Stomach smooth muscle (tissue), 2 donors: Measurements from ENCODE around the gene AURKA.

Experiments used
- H3K27ac ChIP-seq: one replicate; pipeline ENCODE4 v1.7.0; 2013; ENCODE audit warnings: mild to moderate bottlenecking, low read length, inconsistent platforms
- H3K27me3 ChIP-seq, 2 donors: one replicate each; pipeline ENCODE4 v1.7.0; 2013; ENCODE audit warnings: low read length in 2 of 2; ENCODE audit not compliant: insufficient read depth in 2 of 2, control insufficient read depth in 1 of 2
- H3K36me3 ChIP-seq, 2 donors: one replicate each; pipeline ENCODE4 v1.7.0; 2013; ENCODE audit warnings: low read length in 2 of 2; ENCODE audit not compliant: control insufficient read depth in 2 of 2, insufficient read depth in 2 of 2
- H3K4me1 ChIP-seq: one replicate; pipeline ENCODE4 v1.7.0; 2013; ENCODE audit warnings: low read length; ENCODE audit not compliant: control insufficient read depth, insufficient read depth
- H3K4me3 ChIP-seq, 2 donors: one replicate each; pipeline ENCODE4 v1.7.0; 2013; ENCODE audit warnings: low read length in 2 of 2
- H3K9ac ChIP-seq, 2 donors: one replicate each; pipeline ENCODE4 v1.7.0; 2013; ENCODE audit warnings: low read length in 2 of 2, mild to moderate bottlenecking in 1 of 2
- H3K9me3 ChIP-seq, 2 donors: one replicate each; pipeline ENCODE4 v1.7.0; 2013; ENCODE audit warnings: low read length in 2 of 2; ENCODE audit not compliant: control insufficient read depth in 2 of 2
- donor health status: healthy.
- donor health status: Pancreatic carcinoma.

AURKA gene

DNA sequence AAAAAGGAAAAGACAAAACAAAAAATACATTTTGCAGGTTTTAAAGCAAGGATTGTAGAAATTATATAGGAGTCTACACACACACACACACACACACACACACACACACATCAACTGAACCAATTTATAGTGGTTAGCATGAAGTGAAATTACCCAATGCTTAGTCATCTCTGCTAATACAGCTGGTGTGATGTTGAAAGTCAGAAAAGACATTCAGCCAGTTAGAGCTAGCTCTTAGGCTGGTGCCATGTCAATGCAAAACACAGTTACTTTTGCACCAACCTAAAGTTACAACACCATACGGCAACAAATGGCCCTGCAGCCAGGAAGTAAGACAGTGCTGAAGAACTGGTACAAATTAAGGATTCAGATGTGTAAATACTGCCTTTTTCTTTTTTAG is 18.1 kb downstream of the AURKA start:
- H3K27ac ChIP-seq: no peak overlapping the region
- H3K9ac ChIP-seq: no peak overlapping the region
- H3K4me3 ChIP-seq: no peak overlapping the region
- peaks cover 0 to 3% of the 10 kb centered on the region in 2 donors for H3K36me3 ChIP-seq
- H3K4me1 ChIP-seq: no peaks in the 10 kb centered on the region
- no peaks in the 10 kb centered on the region for H3K27me3 ChIP-seq
- H3K9me3 ChIP-seq: no peaks in the 10 kb centered on the region

DNA sequence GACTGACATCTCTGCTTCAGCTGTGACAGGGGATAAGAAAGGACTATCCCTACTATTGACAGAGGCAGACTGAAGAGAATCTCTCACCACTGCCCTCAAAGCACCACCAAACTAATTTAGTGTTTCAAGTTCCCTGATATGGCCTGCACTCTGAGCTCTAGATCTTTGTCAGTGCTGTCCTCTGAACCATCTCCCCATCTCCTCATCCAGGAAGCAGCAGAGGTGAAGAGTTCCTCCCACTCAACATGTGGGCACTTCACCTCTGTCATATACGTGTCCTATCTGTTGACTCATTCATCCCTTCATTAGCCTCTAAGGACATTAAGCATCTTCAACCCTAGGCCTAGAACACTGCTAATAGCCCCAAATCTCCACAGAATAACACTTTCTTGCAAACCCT is 19.2 kb downstream of the AURKA start:
- Histone ChIP-seq H3K4me1 (no peaks in the 10 kb centered on the region), H3K4me3 (no peak overlapping the region), H3K36me3 (peaks cover 2 to 6% of the 10 kb centered on the region in 2 donors), H3K27me3 (no peaks in the 10 kb centered on the region), H3K27ac (no peak overlapping the region), H3K9me3 (no peaks in the 10 kb centered on the region), H3K9ac (no peak overlapping the region)

DNA sequence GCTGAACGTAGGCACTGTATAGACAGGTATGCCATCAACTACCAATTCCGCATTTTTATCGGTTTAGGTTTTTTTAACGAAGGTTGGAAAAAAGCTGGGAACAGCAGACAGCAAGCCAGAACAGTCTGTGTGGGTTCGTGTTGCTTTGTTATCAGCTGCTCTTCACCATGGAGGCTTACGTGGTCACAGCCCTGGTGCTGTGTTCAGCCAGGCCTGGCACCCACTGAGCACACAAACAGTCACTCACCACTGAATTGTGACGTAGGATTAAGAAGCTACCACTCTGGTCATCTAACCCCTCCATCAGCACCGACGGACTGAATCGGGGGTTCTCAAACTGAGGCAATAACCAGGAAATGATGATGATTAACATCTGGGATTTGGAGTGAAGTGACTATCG is 20.0 kb downstream of the AURKA start:
- Histone ChIP-seq H3K9me3 (no peaks in the 10 kb centered on the region), H3K9ac (no peak overlapping the region), H3K4me1 (no peaks in the 10 kb centered on the region), H3K4me3 (no peak overlapping the region), H3K27me3 (no peaks in the 10 kb centered on the region), H3K27ac (no peak overlapping the region), H3K36me3 (peaks cover 6 to 9% of the 10 kb centered on the region in 2 donors)

DNA sequence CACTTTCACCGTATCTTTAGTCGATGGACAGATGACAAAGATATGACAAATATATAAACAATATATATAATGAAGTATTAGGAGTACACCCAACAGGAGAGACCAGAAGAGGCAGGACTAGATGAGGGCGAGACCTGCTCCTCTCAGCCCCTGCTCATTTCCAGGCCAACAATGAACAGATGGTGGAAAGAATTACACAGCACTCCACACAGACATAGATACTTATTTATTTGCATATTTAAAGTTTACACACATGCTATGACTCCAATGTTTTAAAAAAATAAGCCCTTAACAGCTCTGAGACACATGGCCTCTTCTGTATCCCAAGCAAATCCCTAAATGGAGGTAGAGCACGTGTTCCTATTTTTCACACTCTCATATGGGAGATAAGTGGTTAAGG is 22.8 kb downstream of the AURKA start:
- Histone ChIP-seq H3K9ac (no peak overlapping the region), H3K27ac (no peak overlapping the region), H3K4me3 (no peak overlapping the region)

DNA sequence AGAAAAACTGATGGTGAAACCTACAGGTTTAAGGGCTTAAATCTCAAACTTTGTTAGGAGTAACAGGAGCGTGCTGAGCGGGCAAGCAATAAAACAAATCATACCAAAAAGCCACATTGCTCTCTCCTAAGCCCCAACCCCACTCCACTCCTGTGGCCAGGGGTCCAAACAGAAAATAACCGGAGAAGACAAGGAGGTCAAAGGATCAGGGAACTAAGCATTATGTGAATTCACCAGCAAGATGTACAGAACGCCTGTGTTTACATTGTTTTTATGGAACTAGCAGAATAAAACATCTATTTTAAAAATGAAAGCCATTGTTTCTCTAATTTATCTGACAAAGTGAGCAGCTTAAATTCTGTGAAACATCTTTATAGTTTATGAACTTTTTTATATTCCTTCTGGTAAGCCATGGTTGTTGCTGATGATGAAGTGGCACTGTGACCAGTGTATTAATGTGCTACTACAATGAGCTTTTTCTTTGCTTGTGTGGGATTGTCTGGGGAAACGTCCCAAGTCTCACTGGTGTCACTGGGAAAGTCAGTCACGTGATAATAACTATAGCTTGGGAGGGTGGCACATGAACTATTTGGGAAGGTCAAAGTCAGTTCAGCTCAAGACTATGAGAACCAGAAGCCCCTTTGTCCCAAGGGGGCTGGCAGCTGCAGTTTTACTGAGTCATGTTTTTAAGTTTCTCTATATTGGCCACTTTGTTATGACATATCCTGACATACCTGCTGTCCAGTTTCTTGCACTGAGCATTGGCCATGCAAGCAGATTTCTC is 23.5 kb downstream of the AURKA start:
- H3K4me1 ChIP-seq: no peaks in the 10 kb centered on the region
- no peak overlapping the region for H3K4me3 ChIP-seq
- no peak overlapping the region for H3K27ac ChIP-seq
- no peaks in the 10 kb centered on the region for H3K9me3 ChIP-seq
- H3K27me3 ChIP-seq: no peaks in the 10 kb centered on the region
- peaks cover 15 to 20% of the 10 kb centered on the region in 2 donors for H3K36me3 ChIP-seq
- H3K9ac ChIP-seq: no peak overlapping the region

More for the DNA sequence above, 22.8 kb downstream of the AURKA start:
- Histone ChIP-seq H3K27me3 (no peaks in the 10 kb centered on the region), H3K9me3 (no peaks in the 10 kb centered on the region), H3K4me1 (no peaks in the 10 kb centered on the region), H3K36me3 (peaks cover 11 to 19% of the 10 kb centered on the region in 2 donors)

DNA sequence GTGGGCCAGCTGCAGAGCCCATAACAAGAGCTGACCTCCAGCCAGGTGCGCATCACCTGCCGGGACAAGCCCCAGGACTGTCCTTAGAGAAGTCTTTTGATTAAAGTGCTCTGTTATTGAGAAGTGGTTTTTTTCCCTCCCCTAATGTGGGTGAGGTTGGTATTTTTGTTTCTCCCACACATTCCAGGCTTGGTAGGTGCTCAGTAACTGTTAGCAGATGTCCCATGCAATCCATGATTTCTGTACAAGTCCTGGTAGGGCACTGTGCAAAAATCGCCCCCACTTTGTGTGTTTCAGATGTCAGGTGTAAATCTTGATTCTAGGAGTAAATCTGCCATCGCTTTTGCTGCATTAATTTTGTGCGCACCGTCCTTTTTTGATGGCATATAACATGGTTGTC is 28.5 kb downstream of the AURKA start:
- no peak overlapping the region for H3K27ac ChIP-seq
- no peaks in the 10 kb centered on the region for H3K27me3 ChIP-seq
- H3K36me3 ChIP-seq: peaks cover 17 to 18% of the 10 kb centered on the region in 2 donors
- peaks cover 16% of the 10 kb centered on the region for H3K4me1 ChIP-seq
- no peaks in the 10 kb centered on the region for H3K9me3 ChIP-seq
- no peak overlapping the region for H3K4me3 ChIP-seq
- H3K9ac ChIP-seq: no peak overlapping the region

DNA sequence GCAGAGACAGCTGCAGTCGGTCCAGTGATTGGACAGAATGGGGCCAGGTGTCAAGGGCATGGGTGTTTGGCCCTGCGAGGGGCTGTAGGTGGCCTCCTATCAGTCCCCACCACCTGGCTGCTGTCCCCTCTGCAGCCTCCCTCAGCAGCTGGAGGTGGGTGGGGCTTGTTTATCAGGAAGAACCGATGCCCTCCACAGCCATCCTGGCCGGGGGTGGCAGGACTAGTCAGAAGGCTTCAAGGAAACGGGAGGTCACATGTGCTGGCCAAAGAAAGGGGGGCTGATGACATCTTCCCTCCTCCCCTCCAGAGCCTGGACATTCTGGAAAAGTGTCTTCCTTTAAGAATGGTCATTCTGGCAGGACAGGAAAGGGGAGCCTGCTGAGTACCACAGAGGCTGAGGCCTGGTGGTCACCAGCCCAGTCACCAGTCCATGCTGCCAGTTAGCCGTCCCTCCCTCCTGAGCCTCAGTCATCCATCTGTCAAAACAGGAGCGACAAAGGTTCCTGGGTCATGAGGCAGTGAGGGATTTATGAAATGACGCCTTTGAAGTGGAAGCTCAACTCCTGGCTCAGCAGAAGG is 29.1 kb downstream of the AURKA start:
- Histone ChIP-seq H3K27ac (no peak overlapping the region), H3K9me3 (no peaks in the 10 kb centered on the region), H3K4me1 (peaks cover 16% of the 10 kb centered on the region), H3K4me3 (no peak overlapping the region), H3K9ac (no peak overlapping the region), H3K27me3 (no peaks in the 10 kb centered on the region), H3K36me3 (peaks cover 15 to 17% of the 10 kb centered on the region in 2 donors)

DNA sequence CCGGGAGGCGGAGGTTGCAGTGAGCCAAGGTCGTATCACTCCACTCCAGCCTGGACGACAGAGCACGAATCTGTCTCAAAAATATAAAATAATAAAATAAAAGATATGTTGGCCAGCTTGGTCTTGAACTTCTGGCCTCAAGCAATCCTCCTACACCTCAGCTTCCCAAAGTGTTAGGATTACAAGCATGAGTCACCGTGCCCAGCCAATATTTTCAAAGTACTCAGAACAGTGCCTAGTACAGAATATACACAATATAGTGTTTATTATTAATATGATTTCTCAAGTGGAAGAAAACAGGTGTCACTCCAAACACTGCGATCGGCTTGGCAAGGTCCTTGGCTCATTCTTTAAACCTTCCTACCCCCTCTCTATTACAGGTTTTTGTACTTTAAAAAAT is 30.1 kb downstream of the AURKA start:
- peaks cover 18% of the 10 kb centered on the region for H3K4me1 ChIP-seq
- H3K9ac ChIP-seq: no peak overlapping the region
- H3K9me3 ChIP-seq: no peaks in the 10 kb centered on the region
- H3K4me3 ChIP-seq: no peak overlapping the region
- H3K36me3 ChIP-seq: peaks cover 12% of the 10 kb centered on the region in 2 donors
- no peak overlapping the region for H3K27ac ChIP-seq
- no peaks in the 10 kb centered on the region for H3K27me3 ChIP-seq

DNA sequence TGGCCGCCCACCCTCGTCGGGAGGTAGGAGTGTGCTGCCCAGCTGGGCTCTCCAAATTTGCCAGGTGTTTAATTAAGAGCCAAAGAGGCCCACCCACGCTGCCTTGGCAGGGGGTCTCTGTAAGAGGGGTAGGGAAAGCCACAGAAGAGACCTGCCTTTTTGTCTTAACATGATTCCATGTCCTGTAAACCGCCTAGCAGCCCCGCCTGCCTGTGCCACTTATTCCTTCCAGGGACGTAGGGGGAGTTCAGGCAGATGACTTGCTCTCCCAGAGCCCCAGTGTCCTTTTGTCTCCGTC is 31.2 kb downstream of the AURKA start:
- H3K27ac ChIP-seq: no peak overlapping the region
- no peak overlapping the region for H3K4me3 ChIP-seq
- no peaks in the 10 kb centered on the region for H3K9me3 ChIP-seq
- peaks cover 18% of the 10 kb centered on the region for H3K4me1 ChIP-seq
- H3K27me3 ChIP-seq: no peaks in the 10 kb centered on the region
- H3K9ac ChIP-seq: peak overlapping the region in 1 of 2 donors; percentile 20
- peaks cover 4 to 8% of the 10 kb centered on the region in 2 donors for H3K36me3 ChIP-seq

DNA sequence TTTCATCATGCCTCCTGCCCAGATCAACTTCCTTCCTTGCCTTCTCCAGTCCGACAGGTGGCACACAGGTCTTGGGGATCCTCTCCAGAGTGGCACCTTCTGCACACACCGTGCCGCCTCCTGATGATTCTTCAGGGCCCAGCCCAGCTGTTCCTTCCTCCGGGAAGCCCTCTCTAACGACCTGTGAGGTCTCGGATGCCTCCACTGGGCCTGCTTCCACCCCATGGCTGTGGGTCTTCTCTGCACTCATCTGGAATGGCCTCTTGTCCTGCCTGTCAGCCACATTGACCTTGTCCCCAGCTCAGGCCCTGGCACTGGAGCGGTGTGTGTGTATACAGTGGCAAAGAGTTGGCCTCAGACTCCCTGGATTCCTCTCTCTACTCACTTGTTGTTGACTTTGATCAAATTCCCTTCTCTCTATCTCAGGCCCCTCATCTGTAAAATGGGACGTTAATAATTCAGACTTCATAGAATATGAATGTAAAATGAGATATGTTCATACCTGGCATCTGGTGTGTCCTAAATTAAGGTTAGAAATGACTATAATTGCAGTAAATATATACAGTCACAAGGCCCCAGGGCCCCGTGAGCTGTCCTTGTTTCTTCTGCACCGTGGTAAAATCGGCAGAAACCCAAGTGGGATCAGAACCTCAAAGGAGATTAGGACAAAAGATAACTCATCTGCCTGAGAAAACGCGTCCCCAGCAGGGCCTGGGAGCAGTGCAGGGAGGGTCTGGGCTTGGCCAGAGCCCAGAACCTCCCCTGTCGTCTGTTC is 31.7 kb downstream of the AURKA start:
- peak overlapping the region; percentile 62 for H3K27ac ChIP-seq
- H3K9ac ChIP-seq: peak overlapping the region; percentile 78 to 80

More for the DNA sequence above, 31.7 kb downstream of the AURKA start:
- peaks cover 3 to 7% of the 10 kb centered on the region in 2 donors for H3K36me3 ChIP-seq
- H3K4me3 ChIP-seq: peak overlapping the region; percentile 79 to 92
- H3K9me3 ChIP-seq: no peaks in the 10 kb centered on the region
- H3K4me1 ChIP-seq: peaks cover 18% of the 10 kb centered on the region
- H3K27me3 ChIP-seq: no peaks in the 10 kb centered on the region
